ENCODE results near the gene RHOC.
"Not testable (repeated sequence)": the region's sequence is repeated elsewhere in the genome, so short reads cannot be mapped to it uniquely, and the experiment has no call there.

RHOC gene

GRCh38 chr1:112743174-112744008, 36.5 kb upstream of the RHOC start:
- H3K27ac ChIP-seq = no peak overlapping the region
- TF ChIP-seq, protein P1, sequence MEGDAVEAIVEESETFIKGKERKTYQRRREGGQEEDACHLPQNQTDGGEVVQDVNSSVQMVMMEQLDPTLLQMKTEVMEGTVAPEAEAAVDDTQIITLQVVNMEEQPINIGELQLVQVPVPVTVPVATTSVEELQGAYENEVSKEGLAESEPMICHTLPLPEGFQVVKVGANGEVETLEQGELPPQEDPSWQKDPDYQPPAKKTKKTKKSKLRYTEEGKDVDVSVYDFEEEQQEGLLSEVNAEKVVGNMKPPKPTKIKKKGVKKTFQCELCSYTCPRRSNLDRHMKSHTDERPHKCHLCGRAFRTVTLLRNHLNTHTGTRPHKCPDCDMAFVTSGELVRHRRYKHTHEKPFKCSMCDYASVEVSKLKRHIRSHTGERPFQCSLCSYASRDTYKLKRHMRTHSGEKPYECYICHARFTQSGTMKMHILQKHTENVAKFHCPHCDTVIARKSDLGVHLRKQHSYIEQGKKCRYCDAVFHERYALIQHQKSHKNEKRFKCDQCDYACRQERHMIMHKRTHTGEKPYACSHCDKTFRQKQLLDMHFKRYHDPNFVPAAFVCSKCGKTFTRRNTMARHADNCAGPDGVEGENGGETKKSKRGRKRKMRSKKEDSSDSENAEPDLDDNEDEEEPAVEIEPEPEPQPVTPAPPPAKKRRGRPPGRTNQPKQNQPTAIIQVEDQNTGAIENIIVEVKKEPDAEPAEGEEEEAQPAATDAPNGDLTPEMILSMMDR (IDR thresholded peaks at IDR 0.05) = no peak
- no peaks in the 10 kb centered on the region for H3K9me3 ChIP-seq
- H3K36me3 ChIP-seq = no peaks in the 10 kb centered on the region
- H3K27me3 ChIP-seq = peaks cover 99% of the 10 kb centered on the region
- no peak overlapping the region for H3K4me3 ChIP-seq (ENCODE audit: low read depth in 1 of 2, low read length in 1 of 2)
- no peaks in the 10 kb centered on the region for H3K4me1 ChIP-seq (ENCODE audit: control insufficient read depth in 1 of 2, insufficient read depth in 1 of 2, low read depth in 1 of 2, low read length in 1 of 2)

GRCh38 chr1:112737573-112737972, 30.6 kb upstream of the RHOC start:
- no peak overlapping the region for H3K4me3 ChIP-seq (ENCODE audit: low read depth in 1 of 2, low read length in 1 of 2)
- TF ChIP-seq, protein P1 (IDR thresholded peaks at IDR 0.05) = no peak
- no peaks in the 10 kb centered on the region for H3K4me1 ChIP-seq (ENCODE audit: control insufficient read depth in 1 of 2, insufficient read depth in 1 of 2, low read depth in 1 of 2, low read length in 1 of 2)
- H3K27me3 ChIP-seq = peaks cover 81% of the 10 kb centered on the region
- no peaks in the 10 kb centered on the region for H3K9me3 ChIP-seq
- H3K36me3 ChIP-seq = no peaks in the 10 kb centered on the region
- no peak overlapping the region for H3K27ac ChIP-seq

- Histone ChIP-seq H3K4me3 (ENCODE audit: low read depth in 1 of 2, low read length in 1 of 2) (no peak overlapping the region), H3K27me3 (peaks cover 68% of the 10 kb centered on the region), H3K27ac (no peak overlapping the region), H3K9me3 (no peaks in the 10 kb centered on the region), H3K36me3 (no peaks in the 10 kb centered on the region), H3K4me1 (ENCODE audit: control insufficient read depth in 1 of 2, insufficient read depth in 1 of 2, low read depth in 1 of 2, low read length in 1 of 2) (no peaks in the 10 kb centered on the region)
- TF ChIP-seq, protein P1 (IDR thresholded peaks at IDR 0.05) = no peak
Observed at GRCh38 chr1:112735752-112736151, 28.8 kb upstream of the RHOC start.

- no peaks in the 10 kb centered on the region for H3K4me1 ChIP-seq (ENCODE audit: control insufficient read depth in 1 of 2, insufficient read depth in 1 of 2, low read depth in 1 of 2, low read length in 1 of 2)
- no peak overlapping the region for H3K27ac ChIP-seq
- H3K36me3 ChIP-seq = no peaks in the 10 kb centered on the region
- TF ChIP-seq, protein P1 (IDR thresholded peaks at IDR 0.05) = no peak
- H3K4me3 ChIP-seq (ENCODE audit: low read depth in 1 of 2, low read length in 1 of 2) = no peak overlapping the region
- no peaks in the 10 kb centered on the region for H3K9me3 ChIP-seq
- peaks cover 25% of the 10 kb centered on the region for H3K27me3 ChIP-seq
Observed at GRCh38 chr1:112731451-112731850, 24.5 kb upstream of the RHOC start.

DNA sequence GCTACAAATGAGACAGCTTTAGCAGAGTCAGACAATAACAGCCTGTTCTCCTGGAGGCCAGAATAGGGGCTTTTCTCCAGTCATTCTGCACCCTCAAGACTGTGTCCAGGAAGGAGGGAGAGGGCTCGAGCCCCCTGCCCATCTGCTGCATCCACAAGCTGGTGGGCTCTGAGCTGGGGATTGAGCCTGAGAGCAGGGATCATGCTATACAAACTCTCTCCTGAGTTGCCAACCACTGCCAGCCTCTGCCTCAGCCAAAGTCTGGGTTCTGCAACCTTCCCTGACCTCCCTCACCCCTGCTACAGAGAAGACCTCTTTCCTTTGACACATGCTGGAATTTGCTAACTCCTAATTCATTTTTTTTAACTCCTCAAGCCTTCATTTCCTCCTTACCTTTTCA, 23.0 kb upstream of the RHOC start:
- Histone ChIP-seq H3K9me3 (no peaks in the 10 kb centered on the region), H3K4me1 (ENCODE audit: control insufficient read depth in 1 of 2, insufficient read depth in 1 of 2, low read depth in 1 of 2, low read length in 1 of 2) (no peaks in the 10 kb centered on the region), H3K27me3 (peaks cover 20% of the 10 kb centered on the region), H3K36me3 (no peaks in the 10 kb centered on the region), H3K4me3 (ENCODE audit: low read depth in 1 of 2, low read length in 1 of 2) (no peak overlapping the region), H3K27ac (no peak overlapping the region)
- TF ChIP-seq, protein P1 (IDR thresholded peaks at IDR 0.05) = no peak

- peaks cover 15% of the 10 kb centered on the region for H3K27me3 ChIP-seq
- not testable (repeated sequence) for H3K9me3 ChIP-seq, H3K36me3 ChIP-seq
Observed at GRCh38 chr1:112729011-112729410, 22.1 kb upstream of the RHOC start.

GRCh38 chr1:112728306-112728971, 21.5 kb upstream of the RHOC start:
- not testable (repeated sequence) for H3K27ac ChIP-seq; H3K4me1 ChIP-seq (ENCODE audit: control insufficient read depth in 1 of 2, insufficient read depth in 1 of 2, low read depth in 1 of 2, low read length in 1 of 2); H3K4me3 ChIP-seq (ENCODE audit: low read depth in 1 of 2, low read length in 1 of 2); H3K9me3 ChIP-seq; H3K36me3 ChIP-seq
- peaks cover 15% of the 10 kb centered on the region for H3K27me3 ChIP-seq

More at GRCh38 chr1:112729011-112729410, 22.1 kb upstream of the RHOC start:
- not testable (repeated sequence) for H3K4me3 ChIP-seq (ENCODE audit: low read depth in 1 of 2, low read length in 1 of 2); H3K27ac ChIP-seq; H3K4me1 ChIP-seq (ENCODE audit: control insufficient read depth in 1 of 2, insufficient read depth in 1 of 2, low read depth in 1 of 2, low read length in 1 of 2)
